Keratinocyte (primary cell): ENCODE results near the gene TIFAB. TPM values are rescaled to one million over a fixed set of nuclear protein-coding genes. Genes with fewer than 3 reads are reported as not detected.

Source experiments
- DNase-seq: peaks from one replicate; pipeline ENCODE4 v3.0.0-alpha.2; 2011; ENCODE audit warnings: low read depth, missing footprints, low spot score
- FAIRE-seq: peaks from 2 replicates; lab custom pipeline; 2011; peaks lifted over from hg19 to GRCh38; lab: Jason Lieb, UNC
- H2AFZ ChIP-seq: 2 replicates; pipeline ENCODE4 v1.6.0; 2012; ENCODE audit warnings: low read length, control low read depth, inconsistent platforms; ENCODE audit not compliant: control insufficient read depth
- H3K27ac ChIP-seq: 2 replicates; pipeline ENCODE4 v1.5.1; 2011; ENCODE audit warnings: low read length; ENCODE audit not compliant: control insufficient read depth, insufficient read depth
- H3K27me3 ChIP-seq: 3 replicates; pipeline ENCODE4 v1.6.0; 2011; ENCODE audit warnings: low read length; ENCODE audit not compliant: control insufficient read depth, insufficient read depth; ENCODE audit errors: extremely low read depth
- H3K36me3 ChIP-seq, 2 experiments: 2 replicates in 1 of 2; 3 replicates in 1 of 2; pipeline ENCODE4 v1.5.1; 2011; ENCODE audit warnings: low read length in 2 of 2, mild to moderate bottlenecking in 1 of 2; ENCODE audit not compliant: control insufficient read depth in 2 of 2, insufficient read depth in 2 of 2; ENCODE audit errors: extremely low read depth in 1 of 2
- H3K4me1 ChIP-seq: 3 replicates; pipeline ENCODE4 v1.5.1; 2011; ENCODE audit warnings: low read length; ENCODE audit not compliant: control insufficient read depth, insufficient read depth; ENCODE audit errors: extremely low read depth
- H3K4me2 ChIP-seq: 3 replicates; pipeline ENCODE4 v1.6.0; 2011; ENCODE audit warnings: low read depth, low read length; ENCODE audit not compliant: control insufficient read depth, insufficient read depth; ENCODE audit errors: extremely low read depth
- H3K4me3 ChIP-seq, 3 experiments: fragments of 200-600 bp in 1 of 3; sonication (generic) in 1 of 3; 2 replicates in 2 of 3; 3 replicates in 1 of 3; pipeline ENCODE4 v1.5.1; 2011 to 2016; ENCODE audit warnings: low read length in 3 of 3, mild to moderate bottlenecking in 3 of 3, control low read depth in 2 of 3, inconsistent platforms in 1 of 3, low read depth in 1 of 3, mixed read lengths in 1 of 3, mixed run types in 1 of 3, moderate library complexity in 1 of 3; ENCODE audit not compliant: control insufficient read depth in 2 of 3, insufficient read depth in 2 of 3; ENCODE audit errors: extremely low read depth in 1 of 3
- H3K79me2 ChIP-seq: 2 replicates; pipeline ENCODE4 v1.6.0; 2012; ENCODE audit warnings: low read length; ENCODE audit not compliant: control insufficient read depth, insufficient read depth
- H3K9ac ChIP-seq: 3 replicates; pipeline ENCODE4 v1.6.0; 2011; ENCODE audit warnings: low read length; ENCODE audit not compliant: control insufficient read depth, insufficient read depth; ENCODE audit errors: extremely low read depth
- H3K9me1 ChIP-seq: 3 replicates; pipeline ENCODE4 v1.6.0; 2011; ENCODE audit warnings: low read length; ENCODE audit not compliant: control insufficient read depth, insufficient read depth; ENCODE audit errors: extremely low read depth
- H3K9me3 ChIP-seq: 2 replicates; pipeline ENCODE4 v1.5.1; 2012; ENCODE audit warnings: low read depth, low read length; ENCODE audit not compliant: control insufficient read depth
- H4K20me1 ChIP-seq: 3 replicates; pipeline ENCODE4 v1.6.0; 2011; ENCODE audit warnings: low read length; ENCODE audit not compliant: control insufficient read depth, insufficient read depth; ENCODE audit errors: extremely low read depth
- EZH2 ChIP-seq: IDR thresholded peaks from one replicate; pipeline ENCODE4 v1.6.1; 2012; ENCODE audit warnings: inconsistent platforms, mild to moderate bottlenecking, low read length, moderate library complexity
- dilution Hi-C: fragments of 300-500 bp; cut with MboI; formaldehyde crosslinking; loops from one replicate; pipeline ENCODE4 v1.7.0; 2020; ENCODE audit warnings: low sequenced_read_pairs; ENCODE audit not compliant: extremely low pct_ligation_motif_present
- polyA plus RNA-seq, 5 experiments: library from polyadenylated mRNA; depleted of rRNA in 3 of 5; stranded (reverse) in 3 of 5; stranded (forward) in 1 of 5; unstranded in 1 of 5; fragments of >200 nt; gene quantifications; 1 replicate in 1 of 5; 2 replicates in 3 of 5; 3 replicates in 1 of 5; pipeline versions ENCODE4 v1.2.1 to v1.2.3, GENCODE V29; 2011 to 2012; ENCODE audit warnings: missing spikeins in 2 of 5, low read depth in 1 of 5, low replicate concordance in 1 of 5
- TF ChIP-seq, protein P1 (sequence below), 3 experiments: IDR thresholded peaks in 1 of 3; conservative IDR thresholded peaks in 1 of 3; optimal IDR thresholded peaks in 1 of 3; 2 replicates in 2 of 3; 3 replicates in 1 of 3; pipeline versions ENCODE3 to v1.5.1; 2011; ENCODE audit warnings: low read length in 3 of 3, mild to moderate bottlenecking in 3 of 3, moderate library complexity in 2 of 3, control low read depth in 1 of 3, inconsistent platforms in 1 of 3; ENCODE audit not compliant: insufficient read depth in 2 of 3; ENCODE audit errors: extremely low read depth in 1 of 3

Gene TIFAB
- polyA plus RNA-seq, 1 donor (not counting 4 experiments of a cell fraction or from before 2014, with no cell fraction given): not detected

DNA sequence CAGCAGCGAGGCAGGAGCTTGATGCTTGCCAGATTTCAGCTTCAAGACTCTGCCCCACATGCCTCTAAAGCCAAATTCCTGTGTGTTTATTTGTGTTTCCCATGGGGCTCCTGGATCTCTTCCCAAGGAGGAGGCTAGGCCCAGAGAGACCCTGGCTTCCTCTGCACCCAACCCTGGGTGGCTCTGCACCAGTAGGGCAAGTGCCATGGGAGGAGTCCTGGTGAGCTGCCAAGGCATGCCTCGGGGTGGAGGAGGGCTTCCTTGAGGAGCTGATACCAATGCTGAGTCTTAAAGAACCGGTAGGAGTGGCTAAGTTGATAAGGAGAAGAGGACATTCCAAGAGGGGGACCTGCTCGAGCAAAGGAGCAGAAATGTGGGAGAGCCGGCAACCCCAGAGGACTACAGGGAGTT lies 6.8 kb upstream of the TIFAB start:
- Histone ChIP-seq H3K4me1 (peaks cover 4% of the 10 kb centered on the region), H3K27ac (no peak overlapping the region), H3K4me2 (no peak overlapping the region), H3K4me3 (no peak overlapping the region), H3K27me3 (peaks cover 15% of the 10 kb centered on the region), H3K36me3 (no peaks in the 10 kb centered on the region), H3K9me3 (no peaks in the 10 kb centered on the region), H2AFZ (no peak overlapping the region), H3K9me1 (no peaks in the 10 kb centered on the region), H4K20me1 (no peaks in the 10 kb centered on the region), H3K9ac (no peak overlapping the region), H3K79me2 (no peaks in the 10 kb centered on the region)
- dilution Hi-C loops: loop anchor here (25.0 kb wide), 1 partner anchor 378 kb away; the partner anchor contains the start of gene SLC25A48
- no peak for TF ChIP-seq EZH2
- TF ChIP-seq, protein P1, sequence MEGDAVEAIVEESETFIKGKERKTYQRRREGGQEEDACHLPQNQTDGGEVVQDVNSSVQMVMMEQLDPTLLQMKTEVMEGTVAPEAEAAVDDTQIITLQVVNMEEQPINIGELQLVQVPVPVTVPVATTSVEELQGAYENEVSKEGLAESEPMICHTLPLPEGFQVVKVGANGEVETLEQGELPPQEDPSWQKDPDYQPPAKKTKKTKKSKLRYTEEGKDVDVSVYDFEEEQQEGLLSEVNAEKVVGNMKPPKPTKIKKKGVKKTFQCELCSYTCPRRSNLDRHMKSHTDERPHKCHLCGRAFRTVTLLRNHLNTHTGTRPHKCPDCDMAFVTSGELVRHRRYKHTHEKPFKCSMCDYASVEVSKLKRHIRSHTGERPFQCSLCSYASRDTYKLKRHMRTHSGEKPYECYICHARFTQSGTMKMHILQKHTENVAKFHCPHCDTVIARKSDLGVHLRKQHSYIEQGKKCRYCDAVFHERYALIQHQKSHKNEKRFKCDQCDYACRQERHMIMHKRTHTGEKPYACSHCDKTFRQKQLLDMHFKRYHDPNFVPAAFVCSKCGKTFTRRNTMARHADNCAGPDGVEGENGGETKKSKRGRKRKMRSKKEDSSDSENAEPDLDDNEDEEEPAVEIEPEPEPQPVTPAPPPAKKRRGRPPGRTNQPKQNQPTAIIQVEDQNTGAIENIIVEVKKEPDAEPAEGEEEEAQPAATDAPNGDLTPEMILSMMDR (optimal IDR thresholded peaks at IDR 0.05 in 1 of 3, IDR thresholded peaks at IDR 0.05 in 1 of 3, conservative IDR thresholded peaks at IDR 0.05 in 1 of 3; ENCODE audit: extremely low read depth in 1 of 3, insufficient read depth in 2 of 3, low read length in 3 of 3): no peak
- DNase-seq (no peak), FAIRE-seq (no peak)

DNA sequence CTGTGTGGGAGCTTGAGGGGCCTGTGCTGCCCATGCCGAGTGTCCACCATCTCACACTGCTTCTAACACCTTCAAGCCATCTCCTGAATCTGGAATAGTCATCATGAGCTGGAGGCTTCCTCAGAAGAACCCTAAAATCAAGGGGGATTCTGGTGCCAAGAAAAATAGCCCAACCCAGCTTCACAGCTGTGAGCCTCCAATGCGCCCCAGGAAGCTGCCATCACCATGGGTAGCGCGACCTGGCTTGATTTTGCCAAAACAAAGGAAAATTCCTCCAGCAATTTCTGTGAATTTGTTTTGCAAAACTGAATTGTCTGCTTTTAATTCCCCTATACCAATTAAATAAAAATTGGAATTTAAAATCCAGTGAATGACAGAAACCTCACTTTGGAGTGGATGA lies 6.2 kb upstream of the TIFAB start:
- no peak overlapping the region for H3K4me3 ChIP-seq
- no peaks in the 10 kb centered on the region for H3K79me2 ChIP-seq
- no peaks in the 10 kb centered on the region for H3K36me3 ChIP-seq
- H3K27me3 ChIP-seq: peaks cover 15% of the 10 kb centered on the region
- TF ChIP-seq, protein P1 (optimal IDR thresholded peaks at IDR 0.05 in 1 of 3, IDR thresholded peaks at IDR 0.05 in 1 of 3, conservative IDR thresholded peaks at IDR 0.05 in 1 of 3; ENCODE audit: extremely low read depth in 1 of 3, insufficient read depth in 2 of 3, low read length in 3 of 3): no peak
- TF ChIP-seq EZH2: no peak
- H4K20me1 ChIP-seq: no peaks in the 10 kb centered on the region
- H3K27ac ChIP-seq: no peak overlapping the region
- no peaks in the 10 kb centered on the region for H3K9me1 ChIP-seq
- no peaks in the 10 kb centered on the region for H3K9me3 ChIP-seq
- no peak overlapping the region for H2AFZ ChIP-seq
- no peak overlapping the region for H3K4me2 ChIP-seq
- no peak overlapping the region for H3K9ac ChIP-seq
- dilution Hi-C loops: loop anchor here (25.0 kb wide), 1 partner anchor 379 kb away; the partner anchor contains the start of gene SLC25A48
- DNase-seq (no peak), FAIRE-seq (no peak)
- H3K4me1 ChIP-seq: peaks cover 4% of the 10 kb centered on the region
